Hematopoietic multipotent progenitor cell treated with erythropoietin and hydrocortisone succinate and interleukin-3 and kit ligand, for 4 days (in vitro differentiated cells): ENCODE results near the gene SARS1.
"Not testable (repeated sequence)": the region's sequence is repeated elsewhere in the genome, so short reads cannot be mapped to it uniquely, and the experiment has no call there.

ENCODE experiments used
- DNase-seq: peaks from one replicate; pipeline ENCODE4 v3.0.0-alpha.2; 2015

The SARS1 gene

GRCh38 chr1:109279615-109280278, 66.0 kb downstream of the SARS1 start:
- DNase-seq: no peak

- no peak for DNase-seq
Observed at GRCh38 chr1:109280862-109281261, 67.1 kb downstream of the SARS1 start.

DNA sequence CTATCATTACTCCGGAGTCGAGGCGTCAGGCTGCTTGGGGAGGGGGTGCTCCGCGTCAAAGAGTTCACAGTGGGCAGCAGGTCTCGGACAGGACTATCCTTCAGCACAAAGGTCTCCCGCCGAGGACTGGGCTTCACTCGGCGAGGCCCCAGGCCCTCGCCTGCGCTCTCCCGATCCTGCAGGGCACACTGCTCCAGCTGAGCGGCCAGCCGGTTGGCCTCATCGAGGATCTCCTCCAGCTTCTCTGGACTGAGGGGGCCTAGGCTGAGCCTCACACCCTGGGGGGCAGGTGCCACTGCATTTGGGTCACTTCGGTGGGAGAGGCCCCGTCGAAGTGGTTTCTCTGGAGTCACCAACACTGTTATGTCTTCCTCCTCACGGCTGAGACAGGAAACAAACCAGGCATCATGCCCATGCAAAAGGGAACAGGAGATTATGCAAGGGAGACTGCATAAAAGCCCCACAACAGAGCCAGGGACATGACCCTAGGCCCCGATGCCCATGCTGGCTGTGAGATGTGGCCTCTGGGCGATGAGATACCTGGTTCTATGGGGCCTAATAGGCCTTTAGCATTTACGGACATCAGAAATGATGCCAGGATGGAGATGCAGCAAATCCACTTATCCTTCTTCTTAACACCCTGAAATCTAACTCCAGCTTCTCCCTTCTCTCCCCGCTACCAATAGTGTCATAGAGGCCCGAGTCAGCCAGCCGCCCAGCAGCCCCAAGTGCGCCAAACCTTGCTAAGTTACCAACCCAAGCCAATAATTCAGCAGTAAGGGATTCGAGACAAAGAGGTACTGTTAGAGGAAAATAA, 68.2 kb downstream of the SARS1 start:
- peak; percentile 57 for DNase-seq

DNA sequence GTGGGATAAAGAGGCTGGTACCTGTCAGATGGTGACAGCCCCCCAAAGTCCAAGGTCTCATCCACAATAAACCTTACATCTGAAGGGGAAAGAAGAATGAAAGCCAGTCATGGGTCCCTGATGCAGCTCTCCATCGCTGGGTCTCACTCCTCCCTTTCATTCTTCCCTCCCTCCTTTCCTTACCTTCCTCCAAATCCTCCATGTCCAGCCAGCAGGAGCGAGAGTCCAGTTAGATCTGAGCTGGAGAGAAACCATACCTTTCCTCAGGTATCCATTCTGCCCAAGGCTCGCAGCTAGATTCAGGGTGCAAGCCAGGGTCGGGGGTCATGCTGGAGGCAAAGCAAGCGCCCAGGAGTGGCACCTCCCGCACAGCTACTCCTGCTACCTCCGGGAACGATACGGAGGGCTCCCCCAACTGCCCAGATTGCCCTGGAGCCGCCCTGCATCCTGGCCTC, 68.8 kb downstream of the SARS1 start:
- no peak for DNase-seq

- peak; percentile 96 for DNase-seq
Observed at GRCh38 chr1:109282952-109283747, 69.4 kb downstream of the SARS1 start, which contains the start of gene PSRC1. Gene PSRC1, minus strand, starts transcription at chr1:109283145.

GRCh38 chr1:109283748-109284600, 70.3 kb downstream of the SARS1 start:
- DNase-seq: no peak

DNA sequence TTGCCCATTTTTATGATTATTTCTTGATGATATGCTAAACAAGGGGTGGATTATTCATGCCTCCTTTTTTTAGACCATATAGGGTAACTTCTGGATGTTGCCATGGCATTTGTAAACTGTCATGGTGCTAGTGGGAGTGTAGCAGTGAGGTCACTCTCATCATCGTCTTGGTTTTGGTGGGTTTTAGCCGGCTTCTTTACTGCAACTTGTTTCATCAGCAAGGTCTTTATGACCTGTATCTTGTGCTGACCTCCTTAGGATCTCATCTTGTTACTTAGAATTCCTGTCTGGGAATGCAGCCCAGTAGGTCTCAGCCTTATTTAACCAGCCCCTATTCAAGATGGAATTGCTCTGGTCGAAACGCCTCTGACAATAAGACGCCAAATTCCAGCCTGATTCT, 73.0 kb downstream of the SARS1 start:
- DNase-seq: not testable (repeated sequence)
